ENCODE measurements around the gene PARP15. TPM values are rescaled to one million over a fixed set of nuclear protein-coding genes. Genes with fewer than 3 reads are reported as not detected.

Gene PARP15
- total RNA-seq, 1 experiment from 2014 or later = 0.24 TPM

- no peak overlapping the region for H3K4ac ChIP-seq (ENCODE audit: low read depth, low read length)
- H2BK120ac ChIP-seq (ENCODE audit: low read depth, low read length, poor library complexity, severe bottlenecking) = no peak overlapping the region
- H3K27me3 Mint-ChIP-seq (ENCODE audit: low read depth) = no peaks in the 10 kb centered on the region
- no peak overlapping the region for H4K5ac ChIP-seq (ENCODE audit: insufficient read length, low read depth, low read length)
- no peaks in the 10 kb centered on the region for H3K9me3 ChIP-seq (ENCODE audit: control insufficient read depth, low read depth, low read length)
- no peak overlapping the region for H2AK5ac ChIP-seq (ENCODE audit: insufficient read length, low read length)
- H3K18ac ChIP-seq (ENCODE audit: insufficient read length, low read depth, low read length) = no peak overlapping the region
- H3K4me1 ChIP-seq (ENCODE audit: insufficient read depth, low read length) = 0 out of 2 replicates have a peak, but pooled peaks cover 2% of the 10 kb centered on the region
- no peak overlapping the region for H2AFZ ChIP-seq (ENCODE audit: low read length)
- H3K27ac ChIP-seq (ENCODE audit: insufficient read length, low read depth, low read length) = no peak overlapping the region
- TF ChIP-seq, protein P1, sequence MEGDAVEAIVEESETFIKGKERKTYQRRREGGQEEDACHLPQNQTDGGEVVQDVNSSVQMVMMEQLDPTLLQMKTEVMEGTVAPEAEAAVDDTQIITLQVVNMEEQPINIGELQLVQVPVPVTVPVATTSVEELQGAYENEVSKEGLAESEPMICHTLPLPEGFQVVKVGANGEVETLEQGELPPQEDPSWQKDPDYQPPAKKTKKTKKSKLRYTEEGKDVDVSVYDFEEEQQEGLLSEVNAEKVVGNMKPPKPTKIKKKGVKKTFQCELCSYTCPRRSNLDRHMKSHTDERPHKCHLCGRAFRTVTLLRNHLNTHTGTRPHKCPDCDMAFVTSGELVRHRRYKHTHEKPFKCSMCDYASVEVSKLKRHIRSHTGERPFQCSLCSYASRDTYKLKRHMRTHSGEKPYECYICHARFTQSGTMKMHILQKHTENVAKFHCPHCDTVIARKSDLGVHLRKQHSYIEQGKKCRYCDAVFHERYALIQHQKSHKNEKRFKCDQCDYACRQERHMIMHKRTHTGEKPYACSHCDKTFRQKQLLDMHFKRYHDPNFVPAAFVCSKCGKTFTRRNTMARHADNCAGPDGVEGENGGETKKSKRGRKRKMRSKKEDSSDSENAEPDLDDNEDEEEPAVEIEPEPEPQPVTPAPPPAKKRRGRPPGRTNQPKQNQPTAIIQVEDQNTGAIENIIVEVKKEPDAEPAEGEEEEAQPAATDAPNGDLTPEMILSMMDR (conservative IDR thresholded peaks at IDR 0.05) = no peak
- DNase-seq = no peak
- no peak overlapping the region for H2BK5ac ChIP-seq (ENCODE audit: insufficient read length, low read length)
- H3K23ac ChIP-seq (ENCODE audit: insufficient read length, low read depth, low read length) = no peak overlapping the region
- H4K20me1 ChIP-seq (ENCODE audit: control insufficient read depth, insufficient read depth, insufficient read length) = no peaks in the 10 kb centered on the region
- no peaks in the 10 kb centered on the region for H3K36me3 Mint-ChIP-seq (ENCODE audit: insufficient read depth in 1 of 3, low read depth in 3 of 3)
- no peak overlapping the region for H3K27ac Mint-ChIP-seq
- H2BK15ac ChIP-seq (ENCODE audit: low read depth, low read length) = no peak overlapping the region
- H3K56ac ChIP-seq (ENCODE audit: insufficient read length, low read depth, low read length) = no peak overlapping the region
- no CpG with 5 or more reads among the region's 5 CpGs for WGBS (ENCODE audit: extremely low coverage, insufficient read length, low lambda C conversion rate)
- no peaks in the 10 kb centered on the region for H3K27me3 ChIP-seq (ENCODE audit: insufficient read depth, low read length)
- H4K8ac ChIP-seq (replicated peaks; ENCODE audit: insufficient read length, low read depth, low read length) = no peak overlapping the region
- H3K23me2 ChIP-seq (ENCODE audit: insufficient read length, low read depth, low read length, poor library complexity, severe bottlenecking) = no peaks in the 10 kb centered on the region
- peaks cover 13 to 17% of the 10 kb centered on the region in 2 experiments for H3K4me1 Mint-ChIP-seq
- H3K79me2 ChIP-seq (ENCODE audit: insufficient read depth, low read length) = no peaks in the 10 kb centered on the region
- no peak overlapping the region for H2BK12ac ChIP-seq (ENCODE audit: insufficient read length, low read depth, low read length)
- no peak overlapping the region for H3K9ac ChIP-seq (ENCODE audit: extremely low read depth, insufficient read length, low read length)
- H3T11ph ChIP-seq (ENCODE audit: low read length) = no peak overlapping the region
- no peak overlapping the region for H3K4me2 ChIP-seq (ENCODE audit: insufficient read depth, insufficient read length, low read length)
- no peak overlapping the region for H2BK20ac ChIP-seq (ENCODE audit: low read depth, low read length, poor library complexity, severe bottlenecking)
- H4K91ac ChIP-seq (ENCODE audit: insufficient read length, low read depth, low read length) = no peak overlapping the region
- H3K9me3 Mint-ChIP-seq = no peaks in the 10 kb centered on the region
- H3K4me3 Mint-ChIP-seq = no peak overlapping the region
- no peaks in the 10 kb centered on the region for H3K79me1 ChIP-seq (ENCODE audit: insufficient read depth, low read depth, low read length, poor library complexity, severe bottlenecking)
- H3K14ac ChIP-seq (ENCODE audit: insufficient read depth, low read length) = no peak overlapping the region
Observed at GRCh38 chr3:122612696-122613095, 35.2 kb downstream of the PARP15 start.
